DLD1 (cell line): ENCODE measurements around the gene RBX1.
"Not testable (repeated sequence)": the region's sequence is repeated elsewhere in the genome, so short reads cannot be mapped to it uniquely, and the experiment has no call there.

Experiments used
- in situ Hi-C: cut with HindIII; loops from 2 replicates; pipeline ENCODE4 v1.10.0; 2017; ENCODE audit warnings: low sequenced_read_pairs

RBX1 gene

DNA sequence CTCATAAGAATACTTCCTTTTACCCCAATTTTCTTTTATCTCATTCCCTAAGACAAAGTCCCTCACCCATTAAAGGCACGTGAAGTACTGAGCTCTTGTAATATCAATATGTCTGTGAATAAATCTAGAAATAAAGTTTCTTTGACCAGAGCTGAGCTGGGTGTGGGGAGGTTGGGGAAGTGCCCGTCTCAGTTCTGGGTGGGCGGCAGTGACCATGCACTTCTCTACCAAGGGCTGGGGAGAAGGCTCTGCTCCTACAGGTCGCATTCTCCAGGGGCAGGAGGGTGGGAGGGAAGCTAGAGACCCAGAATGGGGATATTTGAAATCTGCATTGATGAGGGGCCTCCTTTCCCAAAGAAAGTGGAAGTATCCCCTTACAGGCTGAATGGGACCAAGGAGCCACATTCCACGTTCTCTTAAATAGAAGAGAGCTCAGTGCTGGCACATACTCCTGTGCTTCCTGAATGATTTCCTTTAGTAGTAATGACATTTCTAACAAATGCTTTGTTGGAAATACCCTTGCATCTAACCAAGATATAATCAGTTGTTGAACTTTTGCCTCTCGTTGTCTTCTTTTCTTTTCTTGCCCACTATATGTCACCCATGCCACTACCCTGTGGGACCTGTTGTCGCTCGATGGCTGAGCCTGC, 16.1 kb downstream of the RBX1 start:
- in situ Hi-C loops, result loop anchor here (25.0 kb wide), 1 partner anchor 195 kb away; no protein-coding TSS in a partner anchor

DNA sequence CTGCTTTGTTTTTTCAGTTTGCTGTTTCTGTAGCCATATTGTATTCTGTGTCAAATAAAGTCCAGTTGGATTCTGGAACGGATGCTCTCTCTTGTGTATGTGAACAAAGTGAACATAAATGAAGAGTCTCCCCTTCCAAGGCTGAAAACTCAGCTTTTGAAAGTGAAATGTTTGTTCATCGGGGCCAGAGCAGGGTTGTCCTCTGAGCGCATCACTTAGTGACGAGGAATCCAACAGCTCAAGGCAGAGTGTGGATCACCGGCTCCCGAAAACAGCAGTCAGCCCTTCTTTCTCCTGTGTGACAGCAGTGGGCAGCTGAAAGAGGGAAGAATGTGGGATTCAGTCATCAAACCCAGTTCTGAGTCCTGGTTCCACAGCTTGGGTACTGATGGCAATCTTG, 21.4 kb downstream of the RBX1 start:
- in situ Hi-C loops, result loop anchor here (25.0 kb wide), 1 partner anchor 190 kb away; no protein-coding TSS in a partner anchor

DNA sequence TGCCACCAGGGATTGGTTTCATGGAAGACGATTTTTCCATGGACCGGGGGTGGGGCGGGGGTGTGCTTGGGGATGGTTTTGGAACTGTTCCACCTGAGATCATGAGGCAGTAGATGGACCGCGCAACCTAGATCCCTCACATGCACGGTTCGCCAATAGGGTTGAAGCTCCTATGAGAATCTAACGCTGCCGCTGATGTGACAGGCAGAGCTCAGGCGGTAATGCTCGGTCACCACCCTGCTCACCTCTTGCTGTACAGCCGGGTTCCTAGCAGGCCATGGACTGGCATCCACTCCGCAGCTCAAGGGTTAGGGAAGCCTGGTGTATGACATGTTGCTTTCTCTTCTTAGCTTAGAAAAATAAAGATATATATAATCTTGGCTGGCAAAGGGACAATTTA, 22.0 kb downstream of the RBX1 start:
- in situ Hi-C loops, result loop anchor here (25.0 kb wide), 1 partner anchor 189 kb away; no protein-coding TSS in a partner anchor

DNA sequence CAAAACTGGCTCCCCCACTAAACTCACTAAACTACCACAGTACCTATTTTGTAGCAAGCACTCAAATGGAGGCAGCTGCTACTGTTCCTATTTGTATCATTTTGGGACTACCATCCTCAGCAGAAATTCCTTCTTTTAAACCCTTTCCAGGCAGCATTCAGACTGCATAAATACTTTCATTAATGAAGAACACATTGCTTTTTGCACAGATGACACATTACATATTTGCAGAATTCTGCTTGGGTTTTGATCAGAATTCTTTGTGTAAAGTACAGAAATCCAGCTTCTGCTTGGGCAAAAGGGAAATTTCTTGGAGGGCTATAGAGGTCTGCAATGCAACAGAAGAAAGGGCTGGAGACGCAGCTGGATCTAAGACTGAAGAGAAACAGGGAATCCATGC, 24.2 kb downstream of the RBX1 start:
- in situ Hi-C loops, result no loop called here

DNA sequence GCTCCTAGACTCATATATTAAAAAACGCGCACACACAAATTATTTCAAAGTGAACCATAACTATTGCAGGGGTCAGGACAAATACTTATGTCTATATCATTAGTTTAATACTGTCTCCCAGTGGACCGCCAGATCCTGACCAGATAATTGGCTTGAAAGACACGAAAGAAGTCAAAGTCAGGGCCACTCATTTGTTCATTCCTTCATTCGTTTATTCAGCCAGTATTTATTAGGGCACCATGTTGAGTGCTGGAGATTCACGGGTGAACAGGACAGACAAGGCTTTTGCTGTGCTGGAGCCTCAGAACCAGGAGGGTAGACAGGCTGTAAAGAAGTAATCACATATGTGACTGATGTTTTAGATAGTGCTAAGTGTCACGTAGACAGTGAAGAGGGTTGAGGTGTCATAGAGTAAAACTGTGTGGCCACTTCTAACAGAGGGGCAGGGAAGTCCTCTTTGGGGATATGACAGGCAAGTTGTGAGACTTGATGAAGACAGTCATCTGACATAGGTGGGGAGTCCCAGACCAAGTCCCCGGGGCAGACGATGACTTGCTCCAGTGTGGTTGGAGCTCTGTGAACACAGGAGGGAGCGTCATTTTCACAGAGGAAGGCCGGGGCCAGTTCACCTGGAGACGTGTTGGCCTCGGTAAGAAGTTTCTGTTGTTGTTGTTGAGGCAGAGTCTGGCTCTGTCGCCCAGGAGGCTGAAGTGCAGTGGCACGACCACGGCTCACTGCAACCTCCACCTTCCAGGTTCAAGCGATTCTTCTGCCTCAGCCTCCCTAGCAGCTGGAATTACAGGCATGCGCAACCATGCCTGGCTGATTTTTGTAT, 25.9 kb downstream of the RBX1 start:
- in situ Hi-C loops, result no loop called here

DNA sequence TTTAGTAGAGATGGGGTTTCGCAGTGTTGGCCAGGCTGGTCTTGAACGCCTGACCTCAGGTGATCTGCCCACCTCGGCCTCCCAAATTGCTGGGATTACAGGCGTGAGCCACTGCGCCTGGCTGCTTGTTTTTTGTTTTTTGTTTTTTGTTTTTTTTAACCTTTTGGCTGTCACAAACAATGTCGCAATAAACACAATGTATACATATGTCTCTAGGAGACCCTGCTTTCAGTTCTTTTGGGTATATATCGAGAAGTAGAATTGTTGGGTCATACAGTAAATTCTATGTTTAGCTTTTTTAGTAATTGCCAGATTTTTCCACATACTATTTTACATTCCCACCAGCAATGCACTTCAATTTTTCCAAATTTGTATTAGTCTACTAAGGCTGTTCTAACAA, 28.0 kb downstream of the RBX1 start:
- in situ Hi-C loops, result no loop called here

DNA sequence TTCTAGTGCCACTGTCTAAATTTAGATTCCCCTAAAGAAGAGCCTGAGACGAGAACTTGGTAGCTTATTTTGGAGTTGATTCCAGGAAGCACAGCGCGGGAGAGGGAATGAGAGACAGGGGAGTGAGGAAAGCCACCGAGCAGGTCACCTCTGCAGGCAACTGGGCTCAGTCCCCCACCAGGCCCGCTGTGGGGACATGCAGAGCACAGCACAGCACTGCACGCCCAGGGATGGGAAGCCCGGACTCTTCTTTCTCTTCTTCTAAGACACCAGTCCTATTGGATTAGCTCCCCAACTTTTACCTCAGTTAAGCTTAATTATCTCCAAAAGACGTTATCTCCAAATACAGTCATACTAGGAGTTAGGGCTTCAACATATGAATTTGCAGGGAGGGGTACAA, 28.7 kb downstream of the RBX1 start:
- in situ Hi-C loops, result no loop called here

DNA sequence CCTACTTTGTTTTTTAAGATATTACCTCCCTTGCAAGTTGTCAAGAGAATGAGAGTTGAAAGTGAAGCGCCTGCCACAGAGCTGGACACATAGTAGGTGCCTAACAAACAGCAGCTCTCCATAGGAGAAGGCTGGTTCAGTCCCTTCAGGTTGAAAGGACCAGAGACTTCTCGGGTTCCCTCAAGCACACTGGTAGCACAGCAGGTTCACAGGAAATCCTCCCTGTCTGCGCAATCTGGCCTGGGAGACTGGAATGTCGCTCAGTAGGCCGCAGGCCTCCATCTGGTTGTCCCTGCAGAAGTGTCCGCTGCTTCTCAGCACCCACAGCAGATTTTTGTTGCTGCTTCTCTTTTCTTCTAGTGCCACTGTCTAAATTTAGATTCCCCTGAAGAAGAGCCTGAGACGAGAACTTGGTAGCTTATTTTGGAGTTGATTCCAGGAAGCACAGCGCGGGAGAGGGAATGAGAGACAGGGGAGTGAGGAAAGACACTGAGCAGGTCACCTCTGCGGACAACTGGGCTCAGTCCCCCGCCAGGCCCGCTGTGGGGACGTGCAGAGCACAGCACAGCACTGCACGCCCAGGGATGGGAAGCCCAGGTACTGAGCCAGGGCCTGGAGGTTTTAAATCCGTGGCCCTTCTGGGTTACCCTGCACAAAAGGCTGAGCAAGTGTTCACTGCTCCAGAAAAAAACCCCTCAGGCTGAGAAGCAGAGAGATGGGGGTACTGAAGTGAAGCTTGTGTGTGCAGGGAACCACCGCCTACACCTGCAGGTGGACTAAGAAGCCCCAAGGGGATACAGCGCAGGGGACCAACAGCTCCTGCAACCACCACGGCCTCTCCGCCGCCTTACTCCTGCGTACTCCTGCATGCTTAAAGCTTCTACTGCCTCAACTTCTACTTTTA, 31.6 kb downstream of the RBX1 start:
- in situ Hi-C loops, result no loop called here

DNA sequence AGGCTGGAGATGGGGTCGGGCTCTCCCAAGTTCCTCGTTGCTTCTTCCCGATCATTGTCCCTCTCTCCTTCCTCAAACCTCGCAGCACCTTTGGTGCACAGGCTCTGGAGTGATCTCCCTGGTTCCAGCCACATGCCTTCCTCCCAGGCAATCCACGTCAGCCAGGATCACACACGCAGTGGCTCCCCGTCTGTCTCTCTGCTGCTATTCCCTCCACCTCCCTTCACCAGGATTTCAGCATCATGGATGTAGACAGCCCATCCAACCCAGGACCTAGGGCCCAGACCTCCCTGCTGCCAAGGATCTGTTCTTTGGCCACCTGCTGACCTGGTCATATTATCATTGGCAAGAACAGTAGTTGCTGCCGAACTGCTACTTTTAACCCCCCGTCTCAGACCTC, 40.1 kb downstream of the RBX1 start:
- in situ Hi-C loops, result no loop called here

DNA sequence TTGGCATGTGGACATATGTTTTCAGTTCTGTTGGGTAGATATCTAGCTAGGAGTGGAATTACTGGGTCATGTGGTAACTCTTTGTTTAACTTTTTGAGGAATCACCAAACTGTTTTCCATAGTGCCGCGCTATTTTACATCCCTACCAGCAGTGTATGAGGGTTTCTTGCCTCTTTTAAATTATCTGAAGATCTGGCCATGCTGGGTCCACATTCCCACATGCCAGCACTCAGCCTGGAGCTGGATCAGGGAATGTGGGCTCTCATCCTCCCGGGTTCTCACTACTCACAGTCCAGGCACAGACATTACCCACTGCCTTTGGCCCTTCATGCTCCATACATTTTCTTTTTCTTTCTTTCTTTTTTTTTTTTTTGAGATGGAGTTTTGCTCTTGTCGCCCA, 44.6 kb downstream of the RBX1 start:
- in situ Hi-C loops, result no loop called here

DNA sequence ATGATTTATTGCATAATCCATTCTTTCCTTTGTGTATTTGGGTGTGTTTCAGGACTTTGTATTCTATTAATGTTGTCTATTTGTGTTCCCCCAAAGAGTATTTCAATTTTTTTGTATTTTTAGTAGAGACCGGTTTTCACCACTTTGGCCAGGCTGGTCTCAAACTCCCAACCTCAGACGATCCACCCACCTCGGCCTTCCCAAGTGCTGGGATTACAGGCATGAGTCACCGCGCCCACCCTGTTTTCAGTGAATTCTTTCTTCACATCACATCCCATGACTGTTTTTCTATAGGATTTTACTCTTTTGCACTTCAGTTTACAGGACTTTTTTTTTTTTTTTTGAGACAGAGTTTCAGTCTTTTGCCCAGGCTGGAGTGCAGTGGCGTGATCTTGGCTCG, 46.3 kb downstream of the RBX1 start:
- in situ Hi-C loops, result no loop called here

DNA sequence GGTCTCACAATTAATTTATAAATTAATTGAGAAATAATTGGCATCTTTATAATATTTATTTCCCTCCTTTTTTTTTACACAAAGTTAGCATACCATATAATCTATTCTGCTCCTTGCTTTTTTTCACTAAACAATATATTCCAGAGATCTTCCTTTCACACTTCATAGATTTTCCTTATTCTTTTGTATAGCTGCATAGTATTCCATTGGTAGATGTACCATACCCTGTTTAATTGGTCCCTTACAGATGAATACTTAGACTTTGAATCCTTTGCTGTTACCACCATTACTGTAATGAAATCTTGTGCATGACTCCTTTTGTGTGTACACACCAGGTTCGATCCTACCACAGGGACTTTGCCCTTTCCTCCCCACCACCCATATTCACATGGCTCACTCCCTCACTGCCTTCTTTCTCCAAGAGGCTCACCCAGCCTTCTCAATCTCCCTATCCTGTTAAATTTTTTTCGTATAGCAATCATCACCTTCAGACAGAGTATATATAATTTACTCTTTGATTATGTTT, 48.9 kb downstream of the RBX1 start:
- in situ Hi-C loops, result no loop called here

DNA sequence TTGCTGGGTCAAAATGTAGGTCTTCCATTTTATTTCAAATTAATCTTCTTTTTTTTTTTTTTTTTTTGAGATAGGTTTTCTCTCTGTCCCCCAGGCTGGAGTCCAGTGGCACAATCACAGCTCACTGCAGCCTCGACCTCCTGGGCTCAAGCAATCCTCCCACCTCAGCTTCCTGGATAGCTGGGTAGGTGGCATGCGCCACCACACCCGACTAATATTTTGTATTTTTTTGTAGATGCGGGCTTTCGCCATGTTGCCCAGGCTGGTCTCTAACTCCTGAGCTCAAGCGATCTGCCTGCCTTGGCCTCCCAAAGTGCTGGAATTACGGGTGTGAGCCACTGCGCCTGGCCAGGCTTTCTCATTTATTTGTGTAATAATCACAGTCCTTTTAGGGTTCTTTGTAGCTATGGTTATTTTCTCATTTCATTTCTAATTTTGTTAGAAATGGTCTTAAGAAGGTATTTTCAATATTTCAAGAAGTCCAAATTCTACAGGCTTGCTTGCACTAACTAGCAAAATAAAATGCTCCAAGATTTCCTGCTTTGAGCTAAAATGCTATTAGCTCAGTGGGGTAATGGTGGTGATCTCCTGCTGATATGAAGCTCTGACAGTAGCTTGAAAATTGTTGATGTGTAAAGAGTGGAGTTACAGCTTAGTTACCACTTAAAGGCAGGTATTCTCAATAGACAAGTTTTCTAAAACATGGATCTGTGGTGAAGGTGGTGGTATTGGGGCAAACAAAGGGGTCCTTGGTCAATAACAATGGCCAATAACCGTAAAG, 50.0 kb downstream of the RBX1 start:
- in situ Hi-C loops, result no loop called here

DNA sequence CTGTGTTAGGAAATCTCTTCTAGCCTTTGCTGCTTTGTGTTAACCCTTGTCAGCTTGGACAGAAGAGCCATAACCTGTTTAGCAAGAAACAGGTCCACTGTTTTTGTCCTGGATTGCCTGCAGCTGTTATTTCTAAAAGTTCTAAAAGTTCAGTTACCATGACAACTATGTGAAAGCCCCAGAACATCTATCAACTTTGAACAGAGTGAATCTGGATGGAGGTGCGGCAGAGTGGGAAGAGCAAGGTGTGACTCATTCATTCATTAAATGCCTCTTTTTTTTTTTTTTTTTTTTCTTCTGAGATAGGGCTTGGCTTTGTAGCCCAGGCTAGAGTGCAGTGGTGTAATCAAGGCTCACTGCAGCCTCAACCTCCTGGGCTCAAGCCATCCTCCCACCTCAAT, 50.5 kb downstream of the RBX1 start:
- in situ Hi-C loops, result no loop called here

DNA sequence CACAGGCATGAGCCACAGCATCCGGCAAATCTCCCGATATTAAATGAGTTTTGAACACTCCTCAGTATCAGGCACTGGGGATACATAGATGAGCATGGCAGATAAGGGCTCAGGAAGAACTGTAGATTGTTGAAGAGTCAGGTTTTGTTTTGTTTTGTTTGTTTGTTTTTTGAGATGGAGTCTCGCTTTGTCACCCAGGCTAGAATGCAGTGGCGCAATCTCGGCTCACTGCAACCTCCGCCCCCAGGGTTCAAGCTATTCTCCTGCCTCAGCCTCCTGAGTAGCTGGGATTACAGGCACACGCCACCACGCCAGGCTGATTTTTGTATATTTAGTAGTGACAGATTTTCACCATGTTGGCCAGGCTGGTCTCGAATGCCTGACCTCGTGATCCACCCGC, 51.2 kb downstream of the RBX1 start:
- in situ Hi-C loops, result not testable (repeated sequence)

DNA sequence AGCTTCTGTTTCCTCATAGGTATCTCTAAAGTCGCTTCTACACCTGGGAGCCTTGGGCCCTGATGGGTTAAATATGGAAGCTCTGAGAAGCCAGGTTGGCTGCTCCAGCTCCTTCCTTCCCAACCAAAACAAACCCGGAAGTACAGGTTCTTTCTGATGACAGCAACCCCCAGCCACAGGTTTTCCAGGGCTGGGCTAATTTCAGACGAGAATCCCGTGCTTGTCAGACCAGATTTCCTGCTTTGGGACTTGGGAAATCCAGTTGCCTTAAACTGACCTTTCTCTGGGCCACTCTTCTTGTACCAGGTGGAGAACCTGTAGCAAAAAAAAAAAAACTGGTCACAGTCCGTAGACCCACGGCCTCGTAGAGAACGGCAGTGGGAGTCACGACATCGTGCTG, 51.9 kb downstream of the RBX1 start:
- in situ Hi-C loops, result no loop called here

DNA sequence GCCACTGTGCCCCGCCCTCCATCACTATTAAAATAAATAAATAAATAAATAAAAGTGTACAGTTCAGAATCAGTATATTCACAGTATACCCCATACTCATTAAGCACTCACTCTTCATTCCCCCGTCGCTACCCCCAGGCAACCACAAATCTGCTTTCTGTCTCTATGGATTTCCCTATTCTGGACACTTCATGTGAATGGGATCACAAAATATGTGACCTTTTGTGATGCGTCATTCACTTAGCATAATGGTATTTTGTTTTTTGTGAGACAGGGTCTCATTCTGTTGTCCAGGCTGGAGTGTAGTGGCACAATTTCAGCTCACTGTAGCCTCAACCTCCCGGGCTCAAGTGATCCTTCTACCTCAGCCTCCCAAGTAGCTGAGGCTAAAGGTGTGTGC, 52.8 kb downstream of the RBX1 start:
- in situ Hi-C loops, result no loop called here

DNA sequence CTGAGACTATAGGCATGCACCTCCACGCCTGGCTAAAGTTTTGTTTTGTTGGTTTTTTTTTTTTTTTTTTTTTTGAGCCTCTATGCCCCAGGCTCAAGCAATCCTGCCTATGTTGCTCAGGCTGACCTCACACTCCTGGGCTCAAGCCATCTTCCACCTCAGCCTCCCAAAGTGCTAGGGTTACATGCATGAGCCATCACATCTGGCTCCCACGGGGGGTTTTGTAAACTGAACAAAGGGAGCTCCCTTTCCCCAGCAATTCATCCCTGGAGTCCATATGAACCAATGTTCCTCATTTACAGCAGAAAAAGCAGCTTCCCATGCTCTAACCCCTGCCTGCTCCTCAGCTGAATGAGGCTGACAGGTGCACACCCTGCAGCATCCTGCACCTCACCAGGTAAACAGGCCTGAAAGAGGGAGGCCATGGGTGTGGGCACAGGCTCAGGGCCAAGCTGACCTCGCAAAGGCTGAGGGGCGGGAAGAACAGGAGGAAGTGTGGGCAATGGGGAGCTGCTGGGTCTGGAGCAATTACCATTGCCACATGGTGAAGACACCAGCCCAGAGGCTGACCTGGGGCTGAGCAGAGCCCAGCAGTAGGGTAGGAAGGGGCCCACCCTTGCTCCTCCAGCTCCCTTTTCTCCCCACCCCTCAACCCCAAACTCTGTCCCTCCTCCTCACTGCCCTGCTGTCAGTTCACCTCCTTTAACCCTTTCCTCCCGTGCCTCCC, 58.2 kb downstream of the RBX1 start:
- in situ Hi-C loops, result no loop called here

DNA sequence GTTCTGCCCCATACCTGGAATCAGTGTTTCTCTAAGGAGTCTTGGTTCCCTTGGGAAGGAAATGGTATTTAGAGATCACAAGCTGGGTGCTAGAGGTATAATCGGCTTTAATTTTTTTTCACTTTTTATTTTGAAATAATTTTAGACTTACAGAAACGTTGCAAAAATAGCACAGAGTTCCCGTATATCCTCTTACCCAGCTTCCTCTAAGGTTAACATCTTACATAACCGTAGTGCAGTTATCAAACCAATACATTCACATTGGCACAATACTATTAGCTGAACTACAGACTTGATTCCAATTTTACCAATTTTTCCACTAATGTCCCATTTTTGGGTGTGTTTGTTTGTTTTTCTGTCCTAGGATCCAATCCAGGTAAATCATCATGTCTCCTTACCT, 63.8 kb downstream of the RBX1 start:
- in situ Hi-C loops, result no loop called here
